GM18861 (cell line): Measurements from ENCODE around the gene DBN1.

Experiments
- ATAC-seq: cut with Tn5 transposase; IDR thresholded peaks from one replicate; pipeline ENCODE4 v1.9.1; 2021; ENCODE audit not compliant: unreplicated experiment

The DBN1 gene

DNA sequence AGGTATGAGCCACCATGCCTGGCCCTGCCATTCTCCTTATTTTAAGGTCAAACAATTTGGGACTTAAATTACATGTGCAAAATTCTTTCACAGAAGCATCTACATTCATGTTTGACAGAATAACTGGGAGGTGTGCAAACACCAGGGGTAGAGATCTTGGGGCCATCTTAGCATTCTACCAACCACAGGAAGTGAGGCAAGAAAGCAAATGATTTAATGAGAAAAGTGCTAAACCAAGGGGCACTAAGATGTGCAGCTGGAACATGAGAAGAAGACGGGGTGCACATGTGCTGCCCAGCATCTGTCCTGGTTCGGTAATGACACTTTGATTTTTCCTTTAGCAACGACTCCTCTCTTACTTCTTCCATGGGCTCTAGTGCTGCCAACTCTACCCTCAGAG lies 62.9 kb downstream of the DBN1 start:
- ATAC-seq, result no peak

DNA sequence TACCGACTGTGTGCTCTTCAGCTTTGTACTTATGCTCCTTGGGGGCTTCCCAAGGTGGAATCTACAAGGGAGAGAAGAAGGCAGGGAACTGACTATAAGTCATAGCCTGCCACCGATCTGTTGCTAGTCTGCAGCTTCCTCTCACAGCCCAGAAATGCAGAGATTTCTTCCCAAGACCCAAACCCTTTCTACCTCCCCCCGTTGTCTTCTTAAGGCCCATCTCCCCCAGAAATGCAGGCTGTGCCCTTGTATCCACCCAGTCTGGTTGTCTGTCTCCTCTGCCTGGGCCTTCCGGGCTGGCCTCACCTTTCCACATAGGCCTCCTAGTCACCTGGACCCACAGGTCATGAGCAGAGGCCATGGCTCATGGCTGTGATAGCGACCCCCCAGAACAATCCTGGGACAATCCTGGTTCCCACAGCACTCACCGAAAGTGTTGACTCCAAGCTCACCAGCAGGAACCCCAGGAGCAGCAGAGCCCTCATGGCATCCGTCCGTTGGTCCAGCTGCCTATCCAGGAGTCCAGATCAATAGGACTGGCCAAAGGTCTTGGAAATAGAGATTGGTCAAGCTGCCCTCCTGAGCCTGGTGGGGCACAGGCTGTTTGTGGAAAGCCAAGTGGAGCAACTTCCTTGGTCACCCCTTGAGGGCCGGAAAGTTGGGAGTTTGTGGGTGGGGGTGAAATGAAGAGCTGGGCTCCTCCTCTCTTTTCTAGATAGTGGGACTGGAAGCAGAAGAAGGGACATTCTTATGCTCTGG lies 64.2 kb downstream of the DBN1 start, which contains the start of gene F12:
TSS of gene F12 (minus strand) at position 522 of the 759 bp plus-strand sequence. CDS start at position 485, 37 bp downstream.
- ATAC-seq, result no peak
